Panc1 (cell line): ENCODE data around the gene LILRB4. TPM values are rescaled to one million over a fixed set of nuclear protein-coding genes. Genes with fewer than 3 reads are reported as not detected.
A peak's percentile ranks its signal among the peaks of the same experiment; 100 is the strongest.

Experiments used
- ATAC-seq: fragments of 200-7000 bp; cut with Tn5 transposase; 2 replicates; pipeline ENCODE4 v1.9.1; 2020; ENCODE audit warnings: mild to moderate bottlenecking, moderate library complexity
- BruUV-seq: library from RNA; stranded (reverse); fragments of 400-500 nt; replicated peaks from 2 replicates; lab custom pipeline; 2021; lab: Mats Ljungman, UMichigan
- CTCF ChIA-PET: fragments of 300-600 bp; sonication (Branson Sonifier 250); formaldehyde crosslinking; loops from one replicate; lab custom pipeline; 2022; ENCODE audit warnings: antibody characterized with exemption; lab: Charles Lee
- POLR2A ChIA-PET: fragments of 300-600 bp; sonication (Branson Sonifier 250); formaldehyde crosslinking; loops from one replicate; lab custom pipeline; 2022; ENCODE audit warnings: antibody characterized with exemption; lab: Charles Lee
- DNase-seq: peaks from one replicate; pipeline ENCODE4 v3.0.0-alpha.2; 2010; ENCODE audit warnings: low read depth, low spot score
- H3K27ac ChIP-seq: 2 replicates; pipeline ENCODE4 v1.5.1; 2011; ENCODE audit warnings: mild to moderate bottlenecking, low read length, inconsistent platforms
- H3K27me3 ChIP-seq: fragments of 200-500 bp; sonication (Bioruptor generic); 2 replicates; pipeline ENCODE4 v1.6.0; 2014; ENCODE audit warnings: low read length, inconsistent platforms; ENCODE audit not compliant: control insufficient read depth, insufficient read depth
- H3K36me3 ChIP-seq: fragments of 200-500 bp; sonication (Bioruptor generic); 2 replicates; pipeline ENCODE4 v1.5.1; 2014; ENCODE audit warnings: inconsistent platforms, mild to moderate bottlenecking, low read length, moderate library complexity; ENCODE audit not compliant: control insufficient read depth, insufficient read depth
- H3K4me1 ChIP-seq: 2 replicates; pipeline ENCODE4 v1.5.1; 2011; ENCODE audit warnings: inconsistent platforms, mild to moderate bottlenecking, low read length, moderate library complexity; ENCODE audit not compliant: control insufficient read depth, insufficient read depth
- H3K4me3 ChIP-seq, 2 experiments: 2 replicates each; pipeline ENCODE4 v1.5.1; 2011 to 2012; ENCODE audit warnings: low read depth in 2 of 2, low read length in 2 of 2, mild to moderate bottlenecking in 2 of 2, inconsistent platforms in 1 of 2, moderate library complexity in 1 of 2
- H3K9me3 ChIP-seq: fragments of 200-500 bp; sonication (Bioruptor generic); 2 replicates; pipeline ENCODE4 v1.5.1; 2014; ENCODE audit warnings: low read depth, mild to moderate bottlenecking, inconsistent platforms, low read length, moderate library complexity; ENCODE audit not compliant: control insufficient read depth, insufficient read depth
- CTCF ChIP-seq: fragments of 450-650 bp; IDR thresholded peaks from 2 replicates; pipeline ENCODE4 v1.5.1; 2017; ENCODE audit warnings: mild to moderate bottlenecking
- POLR2AphosphoS5 ChIP-seq: IDR thresholded peaks from 2 replicates; pipeline ENCODE4 v1.6.1; 2012; ENCODE audit warnings: mild to moderate bottlenecking, low read depth, low read length, moderate library complexity
- SIN3A ChIP-seq: IDR thresholded peaks from 2 replicates; pipeline ENCODE4 v1.6.1; 2012; ENCODE audit warnings: low read depth, mild to moderate bottlenecking, low read length, moderate library complexity, borderline replicate concordance; ENCODE audit not compliant: insufficient read depth
- TCF7L2 ChIP-seq: IDR thresholded peaks from 2 replicates; pipeline ENCODE4 v1.6.1; 2011; ENCODE audit warnings: mild to moderate bottlenecking, low read depth, low read length, inconsistent platforms
- in situ Hi-C: cut with HindIII; loops from 2 replicates; pipeline ENCODE4 v1.10.0; 2016; ENCODE audit warnings: low sequenced_read_pairs, low pct_unique_long_range_greater_than_20kb
- intact Hi-C: fragments of 100-400 bp; cut with micrococcal nuclease; formaldehyde crosslinking; loops from one replicate; pipeline ENCODE4 v1.10.0; 2022; ENCODE audit not compliant: unreplicated experiment
- total RNA-seq: library from RNA; stranded (reverse); gene quantifications from one replicate; pipeline ENCODE4 v1.2.1, GENCODE V29; 2021; ENCODE audit not compliant: unreplicated experiment
- TF ChIP-seq, protein P1 (sequence below), 2 experiments: IDR thresholded peaks; 2 replicates each; pipeline ENCODE4 v1.6.1; 2011 to 2012; ENCODE audit warnings: low read depth in 2 of 2, control low read depth in 1 of 2, low read length in 1 of 2, mild to moderate bottlenecking in 1 of 2, moderate library complexity in 1 of 2; ENCODE audit not compliant: insufficient read depth in 1 of 2

LILRB4 gene
- total RNA-seq, 1 experiment from 2014 or later = not detected

GRCh38 chr19:54648129-54648528 lies 14.7 kb upstream of the LILRB4 start:
- intact Hi-C loops (no loop called here), in situ Hi-C loops (no loop called here)
- ChIA-PET POLR2A (no interaction called here), CTCF (no interaction called here)
- Histone ChIP-seq H3K9me3 (no peaks in the 10 kb centered on the region), H3K27me3 (peaks cover 13% of the 10 kb centered on the region), H3K27ac (no peak overlapping the region), H3K4me1 (no peaks in the 10 kb centered on the region), H3K36me3 (no peaks in the 10 kb centered on the region), H3K4me3 (no peak overlapping the region)
- TF ChIP-seq TCF7L2 (no peak), CTCF (peak; percentile 18; the same call in 1 of the 2 replicates)
- BruUV-seq = no TSS peak
- DNase-seq (no peak), ATAC-seq (no peak)

GRCh38 chr19:54650108-54650655 lies 12.6 kb upstream of the LILRB4 start:
- in situ Hi-C loops = no loop called here
- intact Hi-C loops = no loop called here
- ATAC-seq (no peak), DNase-seq (no peak)
- no peak for TF ChIP-seq POLR2AphosphoS5
- TF ChIP-seq CTCF = no peak
- TF ChIP-seq, protein P1, sequence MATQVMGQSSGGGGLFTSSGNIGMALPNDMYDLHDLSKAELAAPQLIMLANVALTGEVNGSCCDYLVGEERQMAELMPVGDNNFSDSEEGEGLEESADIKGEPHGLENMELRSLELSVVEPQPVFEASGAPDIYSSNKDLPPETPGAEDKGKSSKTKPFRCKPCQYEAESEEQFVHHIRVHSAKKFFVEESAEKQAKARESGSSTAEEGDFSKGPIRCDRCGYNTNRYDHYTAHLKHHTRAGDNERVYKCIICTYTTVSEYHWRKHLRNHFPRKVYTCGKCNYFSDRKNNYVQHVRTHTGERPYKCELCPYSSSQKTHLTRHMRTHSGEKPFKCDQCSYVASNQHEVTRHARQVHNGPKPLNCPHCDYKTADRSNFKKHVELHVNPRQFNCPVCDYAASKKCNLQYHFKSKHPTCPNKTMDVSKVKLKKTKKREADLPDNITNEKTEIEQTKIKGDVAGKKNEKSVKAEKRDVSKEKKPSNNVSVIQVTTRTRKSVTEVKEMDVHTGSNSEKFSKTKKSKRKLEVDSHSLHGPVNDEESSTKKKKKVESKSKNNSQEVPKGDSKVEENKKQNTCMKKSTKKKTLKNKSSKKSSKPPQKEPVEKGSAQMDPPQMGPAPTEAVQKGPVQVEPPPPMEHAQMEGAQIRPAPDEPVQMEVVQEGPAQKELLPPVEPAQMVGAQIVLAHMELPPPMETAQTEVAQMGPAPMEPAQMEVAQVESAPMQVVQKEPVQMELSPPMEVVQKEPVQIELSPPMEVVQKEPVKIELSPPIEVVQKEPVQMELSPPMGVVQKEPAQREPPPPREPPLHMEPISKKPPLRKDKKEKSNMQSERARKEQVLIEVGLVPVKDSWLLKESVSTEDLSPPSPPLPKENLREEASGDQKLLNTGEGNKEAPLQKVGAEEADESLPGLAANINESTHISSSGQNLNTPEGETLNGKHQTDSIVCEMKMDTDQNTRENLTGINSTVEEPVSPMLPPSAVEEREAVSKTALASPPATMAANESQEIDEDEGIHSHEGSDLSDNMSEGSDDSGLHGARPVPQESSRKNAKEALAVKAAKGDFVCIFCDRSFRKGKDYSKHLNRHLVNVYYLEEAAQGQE (IDR thresholded peaks at IDR 0.05; ENCODE audit: insufficient read depth in 1 of 2, low read depth in 2 of 2, low read length in 1 of 2) = no peak
- no peak for TF ChIP-seq TCF7L2
- no peak for TF ChIP-seq SIN3A
- BruUV-seq = no TSS peak
- Histone ChIP-seq H3K36me3 (no peaks in the 10 kb centered on the region), H3K4me3 (no peak overlapping the region), H3K9me3 (no peaks in the 10 kb centered on the region), H3K27ac (no peak overlapping the region), H3K27me3 (peaks cover 14% of the 10 kb centered on the region), H3K4me1 (no peaks in the 10 kb centered on the region)
- ChIA-PET POLR2A (no interaction called here), CTCF (interaction anchor here (0.6 kb wide), 1 partner anchor 171 kb away, joined by 18 read pairs; no protein-coding TSS in a partner anchor)
